AG04450 (cell line): ENCODE measurements around the gene ADGRG6. TPM values are rescaled to one million over a fixed set of nuclear protein-coding genes. Genes with fewer than 3 reads are reported as not detected.

Source experiments
- CTCF ChIA-PET: fragments of 300-600, 350-600 bp; formaldehyde crosslinking; extraction: SDS; loops from one replicate; lab custom pipeline; 2022; ENCODE audit warnings: antibody characterized with exemption, inconsistent platforms; lab: Charles Lee
- POLR2A ChIA-PET: fragments of 350-600 bp; formaldehyde crosslinking; extraction: SDS; loops from one replicate; lab custom pipeline; 2021; ENCODE audit warnings: antibody characterized with exemption, inconsistent platforms; lab: Yijun Ruan, JAX
- DNase-seq: peaks from one replicate; pipeline ENCODE4 v3.0.0-alpha.2; 2011; ENCODE audit warnings: low read depth, low spot score
- H3K27ac ChIP-seq: one replicate; pipeline ENCODE4 v1.5.1; 2012; ENCODE audit warnings: low read depth, low read length, control low read depth
- H3K27me3 ChIP-seq: one replicate; pipeline ENCODE4 v1.6.0; 2012; ENCODE audit warnings: low read length; ENCODE audit not compliant: control insufficient read depth, insufficient read depth
- H3K4me3 ChIP-seq: 2 replicates; pipeline ENCODE4 v1.5.1; 2011; ENCODE audit warnings: mild to moderate bottlenecking, low read depth, low read length, control low read depth
- H3K9me3 ChIP-seq: 2 replicates; pipeline ENCODE4 v1.5.1; 2012; ENCODE audit warnings: low read length; ENCODE audit not compliant: control insufficient read depth, insufficient read depth
- CTCF ChIP-seq: IDR thresholded peaks from 2 replicates; pipeline ENCODE4 v1.5.1; 2011; ENCODE audit warnings: low read depth, low read length, control low read depth, inconsistent platforms
- polyA plus RNA-seq: library from polyadenylated mRNA; depleted of rRNA; stranded (reverse); fragments of >200 nt; gene quantifications from 2 replicates; pipeline ENCODE4 v1.2.3, GENCODE V29; 2011

Gene ADGRG6
- polyA plus RNA-seq, 1 experiment: 16.2 TPM

DNA sequence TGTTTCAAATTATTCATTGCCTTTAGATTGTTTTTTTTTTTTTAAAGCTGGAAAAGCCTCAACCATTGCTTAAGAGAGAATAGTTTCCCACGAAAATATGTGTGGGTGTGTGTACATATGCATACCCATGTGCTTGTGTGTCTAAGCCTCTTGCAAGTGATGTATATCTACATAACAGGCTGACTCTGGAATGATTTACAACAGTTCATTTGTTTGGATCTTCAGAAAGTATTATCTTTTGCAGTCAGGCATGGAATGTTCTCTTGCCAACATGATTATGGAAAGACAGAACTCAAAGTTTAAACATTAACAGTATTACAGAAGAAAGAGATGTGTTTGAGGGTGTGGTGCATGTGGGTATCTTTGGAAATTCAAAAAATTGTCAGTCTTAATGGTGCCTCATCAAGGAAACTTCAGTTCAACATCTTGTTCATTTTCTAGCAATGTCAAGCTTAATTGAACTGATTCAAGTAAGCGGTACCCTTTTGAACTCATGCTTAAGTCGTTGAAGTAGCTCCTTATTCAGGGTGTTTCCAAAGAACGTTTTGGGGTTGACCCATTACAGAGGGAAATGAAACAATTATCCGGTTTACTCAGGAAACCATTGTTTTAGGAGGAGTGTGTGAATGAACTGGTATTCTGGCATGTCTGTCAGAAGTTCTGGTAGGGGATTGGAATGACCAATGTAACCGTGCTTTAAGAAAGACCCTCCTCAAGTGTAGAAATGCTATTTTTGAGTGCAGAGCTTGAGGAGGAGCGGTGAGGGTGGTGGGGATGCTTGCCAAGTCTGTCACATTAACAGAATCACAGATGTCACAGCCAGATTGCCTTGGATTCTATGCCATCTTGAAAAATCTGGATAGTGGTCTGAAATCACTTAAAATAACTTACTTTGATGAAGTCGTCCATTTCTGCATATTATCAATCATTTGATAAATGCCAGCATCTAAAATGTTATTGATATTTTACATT, 60.3 kb downstream of the ADGRG6 start:
- Histone ChIP-seq H3K27ac (peak overlapping the region; percentile 55), H3K4me3 (no peak overlapping the region), H3K27me3 (no peaks in the 10 kb centered on the region), H3K9me3 (no peaks in the 10 kb centered on the region)
- no peak for TF ChIP-seq CTCF
- peak; percentile 84 for DNase-seq
- ChIA-PET POLR2A (no interaction called here), CTCF (interaction anchor here (0.8 kb wide), 1 partner anchor 102 kb away, joined by 3 read pairs; no protein-coding TSS in a partner anchor)

DNA sequence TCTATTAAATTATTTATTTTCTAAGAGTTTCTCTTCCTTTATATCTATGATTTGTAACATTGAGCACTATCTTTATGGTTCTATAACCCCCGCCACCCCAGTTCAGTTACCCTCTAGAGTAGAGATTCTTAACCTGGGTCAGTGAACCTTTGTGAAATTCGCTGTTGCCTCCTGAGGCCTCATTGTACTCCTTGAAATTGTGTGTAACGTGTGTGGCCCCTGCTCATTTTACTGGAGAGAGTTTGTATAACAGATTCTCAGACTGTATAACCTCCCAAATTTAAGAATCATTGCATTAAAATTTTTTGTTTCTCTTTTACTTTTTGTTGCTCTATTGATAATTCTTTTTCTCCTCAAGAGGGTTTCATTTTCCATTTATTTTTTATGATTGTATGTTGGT, 65.3 kb downstream of the ADGRG6 start:
- Histone ChIP-seq H3K27ac (no peak overlapping the region), H3K27me3 (no peaks in the 10 kb centered on the region), H3K4me3 (no peak overlapping the region), H3K9me3 (no peaks in the 10 kb centered on the region)
- no peak for DNase-seq
- TF ChIP-seq CTCF: no peak
- CTCF ChIA-PET: interaction anchor here (0.6 kb wide), 1 partner anchor 33 kb away, joined by 9 read pairs; no protein-coding TSS in a partner anchor
- POLR2A ChIA-PET: no interaction called here

GRCh38 chr6:142367501-142368018, 65.8 kb downstream of the ADGRG6 start:
- ChIA-PET POLR2A (no interaction called here), CTCF (interaction anchor here (0.5 kb wide), 1 partner anchor 159 kb away, joined by 3 read pairs; no protein-coding TSS in a partner anchor)
- no peak overlapping the region for H3K4me3 ChIP-seq
- DNase-seq: no peak
- H3K9me3 ChIP-seq: no peaks in the 10 kb centered on the region
- H3K27me3 ChIP-seq: no peaks in the 10 kb centered on the region
- H3K27ac ChIP-seq: no peak overlapping the region
- TF ChIP-seq CTCF: no peak

DNA sequence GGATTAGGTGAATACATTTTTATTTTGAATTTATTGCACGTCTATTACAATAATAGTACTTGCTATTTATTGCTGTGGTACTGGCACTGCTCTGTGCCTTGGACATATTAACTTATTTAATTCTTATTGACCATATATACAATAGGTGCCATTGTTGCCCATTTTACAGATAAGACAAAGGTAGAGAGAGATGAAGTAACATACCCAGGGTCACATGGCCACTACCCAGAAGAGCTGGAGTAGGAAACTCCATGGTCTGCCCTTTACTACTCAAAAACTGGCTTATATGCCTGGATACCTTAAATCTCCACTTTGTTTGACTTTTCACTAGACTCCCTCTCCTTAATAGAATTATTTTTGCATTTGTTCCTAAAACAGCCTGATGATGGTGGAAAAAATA, 67.5 kb downstream of the ADGRG6 start:
- no peak for DNase-seq
- no peaks in the 10 kb centered on the region for H3K9me3 ChIP-seq
- POLR2A ChIA-PET: no interaction called here
- H3K27ac ChIP-seq: no peak overlapping the region
- H3K4me3 ChIP-seq: no peak overlapping the region
- CTCF ChIA-PET: no interaction called here
- H3K27me3 ChIP-seq: no peaks in the 10 kb centered on the region
- no peak for TF ChIP-seq CTCF

DNA sequence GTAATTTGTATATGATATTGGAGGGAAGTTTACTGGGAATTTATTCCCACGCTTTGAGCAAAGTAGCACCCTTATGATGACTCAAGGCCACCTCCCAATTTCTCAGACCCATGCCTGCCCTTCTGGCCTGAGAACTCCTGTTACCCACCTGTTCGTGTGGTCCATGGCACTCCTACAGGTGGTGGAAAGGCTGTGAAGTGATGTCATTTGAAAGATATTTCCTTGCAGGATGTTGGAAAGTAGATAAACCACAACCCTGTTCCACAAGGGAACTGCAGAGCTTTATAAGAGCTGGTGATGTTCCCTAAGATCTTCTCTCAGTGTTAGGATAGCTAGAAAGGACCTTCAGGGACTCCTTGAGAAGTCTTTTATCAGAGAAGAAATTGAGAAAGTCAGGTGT, 70.5 kb downstream of the ADGRG6 start:
- ChIA-PET POLR2A (no interaction called here), CTCF (interaction anchor here (1.0 kb wide), 1 partner anchor 9 kb away, joined by 4 read pairs; no protein-coding TSS in a partner anchor)
- no peak for TF ChIP-seq CTCF
- no peak for DNase-seq
- Histone ChIP-seq H3K9me3 (no peaks in the 10 kb centered on the region), H3K27ac (no peak overlapping the region), H3K27me3 (no peaks in the 10 kb centered on the region), H3K4me3 (no peak overlapping the region)
